ENCODE results near the gene RIBC1. TPM values are rescaled to one million over a fixed set of nuclear protein-coding genes. Genes with fewer than 3 reads are reported as not detected.
A peak's percentile ranks its signal among the peaks of the same experiment; 100 is the strongest.

RIBC1 gene
- total and polyA plus RNA-seq, 9 of the 15 experiments (the other 6 are each of a cell fraction or from before 2014, with no cell fraction given), result 0.07 to 0.51 (median 0.44) TPM

DNA sequence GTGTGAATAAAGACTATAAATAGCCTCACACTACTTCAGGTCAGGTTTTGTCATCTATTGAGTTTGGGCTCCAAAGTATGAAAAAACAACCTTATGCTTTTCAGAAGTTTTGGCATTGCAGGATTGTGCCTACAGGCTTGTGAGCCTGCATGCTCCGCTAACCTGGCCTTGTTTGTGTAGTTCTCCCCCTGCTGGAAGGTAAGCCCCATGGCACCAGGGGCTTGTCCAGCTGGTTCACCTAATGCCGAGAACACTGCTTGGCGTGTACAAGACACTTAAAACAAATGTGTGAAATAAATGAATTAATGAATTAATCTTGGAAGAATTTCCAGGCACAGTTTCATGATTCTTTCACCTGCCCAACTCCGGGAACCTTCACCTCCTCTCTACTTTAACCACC is 13.3 kb downstream of the RIBC1 start (continued):
- TF ChIP-seq, protein P1, sequence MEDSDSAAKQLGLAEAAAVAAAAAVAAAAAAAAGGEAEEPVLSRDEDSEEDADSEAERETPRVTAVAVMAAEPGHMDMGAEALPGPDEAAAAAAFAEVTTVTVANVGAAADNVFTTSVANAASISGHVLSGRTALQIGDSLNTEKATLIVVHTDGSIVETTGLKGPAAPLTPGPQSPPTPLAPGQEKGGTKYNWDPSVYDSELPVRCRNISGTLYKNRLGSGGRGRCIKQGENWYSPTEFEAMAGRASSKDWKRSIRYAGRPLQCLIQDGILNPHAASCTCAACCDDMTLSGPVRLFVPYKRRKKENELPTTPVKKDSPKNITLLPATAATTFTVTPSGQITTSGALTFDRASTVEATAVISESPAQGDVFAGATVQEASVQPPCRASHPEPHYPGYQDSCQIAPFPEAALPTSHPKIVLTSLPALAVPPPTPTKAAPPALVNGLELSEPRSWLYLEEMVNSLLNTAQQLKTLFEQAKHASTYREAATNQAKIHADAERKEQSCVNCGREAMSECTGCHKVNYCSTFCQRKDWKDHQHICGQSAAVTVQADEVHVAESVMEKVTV (CRISPR knock-in tag; IDR thresholded peaks at IDR 0.05), result peak; percentile 44; the same call in 1 of the 2 replicates
- TF ChIP-seq RAD21 (CRISPR knock-in tag; conservative IDR thresholded peaks at IDR 0.05 in 1 of 2, IDR thresholded peaks at IDR 0.05 in 1 of 2) (peak; percentile 47 to 73), NR1H2 (CRISPR knock-in tag; IDR thresholded peaks at IDR 0.05) (no peak), TCF7L2 (IDR thresholded peaks at IDR 0.05; ENCODE audit: low read depth, low read length) (no peak), SREBF2 (CRISPR knock-in tag; IDR thresholded peaks at IDR 0.05) (no peak)
- TF ChIP-seq, protein P2, sequence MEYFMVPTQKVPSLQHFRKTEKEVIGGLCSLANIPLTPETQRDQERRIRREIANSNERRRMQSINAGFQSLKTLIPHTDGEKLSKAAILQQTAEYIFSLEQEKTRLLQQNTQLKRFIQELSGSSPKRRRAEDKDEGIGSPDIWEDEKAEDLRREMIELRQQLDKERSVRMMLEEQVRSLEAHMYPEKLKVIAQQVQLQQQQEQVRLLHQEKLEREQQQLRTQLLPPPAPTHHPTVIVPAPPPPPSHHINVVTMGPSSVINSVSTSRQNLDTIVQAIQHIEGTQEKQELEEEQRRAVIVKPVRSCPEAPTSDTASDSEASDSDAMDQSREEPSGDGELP (CRISPR knock-in tag; IDR thresholded peaks at IDR 0.05; ENCODE audit: borderline replicate concordance), result peak; percentile 81

DNA sequence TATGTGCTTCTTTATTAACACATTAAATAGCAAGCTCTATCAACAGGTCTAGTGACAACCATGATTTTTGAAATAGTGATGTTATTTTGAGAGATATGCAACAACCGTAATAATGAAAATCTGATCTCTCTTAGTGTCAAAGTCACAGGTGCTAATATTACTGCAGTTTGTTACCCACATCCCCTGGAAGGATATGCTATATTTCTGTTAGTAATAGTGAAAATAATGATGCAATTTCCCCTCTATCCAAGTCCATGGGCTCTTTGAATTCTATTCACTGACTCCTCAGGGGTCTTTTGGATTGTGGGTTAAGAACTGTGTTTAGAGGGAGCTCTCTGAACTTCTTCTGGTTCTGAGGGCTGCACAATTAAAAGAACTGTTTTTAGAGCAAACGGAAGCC is 14.5 kb downstream of the RIBC1 start:
- ChIA-PET CTCF (ENCODE audit: low intra/inter-chr PET ratio) (no interaction called here), POLR2A (interaction anchor here (0.5 to 3.2 kb wide), 2 partner anchors 15 to 34 kb away, joined by 3 to 17 read pairs; partner anchors contain the start of genes RIBC1 and SMC1A)
- no peaks in the 10 kb centered on the region for H4K20me1 ChIP-seq (replicated peaks; ENCODE audit: control insufficient read depth, insufficient read depth, low read length)
- no peak for DNase-seq (ENCODE audit: extremely low read depth in 1 of 4, low spot score in 3 of 4)
- intact Hi-C loops (cut with micrococcal nuclease), result no loop called here
- H3K27ac ChIP-seq (ENCODE audit: extremely low read depth, low read depth, low read length), result no peak overlapping the region
- no peak for FAIRE-seq
- no peak for ATAC-seq
- BruUV-seq (replicated peaks), result no TSS peak
- no peak overlapping the region for H2AFZ ChIP-seq (ENCODE audit: low read depth, low read length)
- H3K9me3 ChIP-seq (replicated peaks; ENCODE audit: control insufficient read depth, insufficient read depth, low read depth, low read length), result no peaks in the 10 kb centered on the region
- peaks cover 11 to 16% of the 10 kb centered on the region in 2 experiments; a peak in 3 of 5 replicates for H3K4me1 ChIP-seq (replicated peaks in 1 of 2; ENCODE audit: control insufficient read depth in 2 of 2, insufficient read depth in 2 of 2, low read length in 2 of 2)
- in situ Hi-C loops (cut with MboI), result no loop called here
- H3K4me3 ChIP-seq, result no peak overlapping the region
- no peaks in the 10 kb centered on the region for H3K9me1 ChIP-seq (ENCODE audit: control insufficient read depth, insufficient read depth, low read length)
- peaks cover 11% of the 10 kb centered on the region for H3K79me2 ChIP-seq (ENCODE audit: control insufficient read depth, insufficient read depth, low read length)
- H3K4me2 ChIP-seq (ENCODE audit: insufficient read depth, low read length), result no peak overlapping the region
- WGBS (ENCODE audit: insufficient coverage, low coverage, missing lambda C conversion rate), result 57% methylated on average over 2 of the region's 2 CpGs
- no peak overlapping the region for H3K9ac ChIP-seq (ENCODE audit: insufficient read depth in 1 of 2, low read depth in 2 of 2, low read length in 2 of 2)
- H3K27me3 ChIP-seq (ENCODE audit: control insufficient read depth in 2 of 2, insufficient read depth in 2 of 2, low read length in 2 of 2), result no peaks in the 10 kb centered on the region; a peak in 2 of 5 replicates
- H3K36me3 ChIP-seq (ENCODE audit: control insufficient read depth, insufficient read depth, low read length), result peaks cover 3% of the 10 kb centered on the region; the same call in 1 of the 3 replicates
- TF ChIP-seq ZNF354B (CRISPR knock-in tag; IDR thresholded peaks at IDR 0.05), result no peak
- no peak for TF ChIP-seq PHF21A (IDR thresholded peaks at IDR 0.05; ENCODE audit: borderline replicate concordance, low read depth)
- no peak for TF ChIP-seq DMBX1 (CRISPR knock-in tag; IDR thresholded peaks at IDR 0.05; ENCODE audit: borderline replicate concordance)
- TF ChIP-seq ZNF184 (CRISPR knock-in tag; IDR thresholded peaks at IDR 0.05), result no peak
- TF ChIP-seq TOE1 (IDR thresholded peaks at IDR 0.05; ENCODE audit: borderline replicate concordance), result no peak
- no peak for TF ChIP-seq TOE1 (CRISPR knock-in tag; IDR thresholded peaks at IDR 0.05; ENCODE audit: borderline replicate concordance, low read depth)
- TF ChIP-seq NCOA1 (IDR thresholded peaks at IDR 0.05; ENCODE audit: low read depth), result no peak
- TF ChIP-seq NFIC (IDR thresholded peaks at IDR 0.05), result no peak
- TF ChIP-seq ZNF507 (tag; conservative IDR thresholded peaks at IDR 0.05), result no peak
- TF ChIP-seq, protein P3, sequence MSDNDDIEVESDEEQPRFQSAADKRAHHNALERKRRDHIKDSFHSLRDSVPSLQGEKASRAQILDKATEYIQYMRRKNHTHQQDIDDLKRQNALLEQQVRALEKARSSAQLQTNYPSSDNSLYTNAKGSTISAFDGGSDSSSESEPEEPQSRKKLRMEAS (CRISPR knock-in tag; IDR thresholded peaks at IDR 0.05), result no peak
- no peak for TF ChIP-seq COPS2 (conservative IDR thresholded peaks at IDR 0.05)
